Mammary microvascular endothelial cell (primary cell): ENCODE data around the gene ZNF689. TPM values are rescaled to one million over a fixed set of nuclear protein-coding genes. Genes with fewer than 3 reads are reported as not detected.

Experiments
- total RNA-seq: library from RNA; depleted of rRNA; stranded (reverse); fragments of >200 nt; gene quantifications from 2 replicates; pipeline ENCODE4 v1.2.3, GENCODE V29; 2015

The ZNF689 gene
- total RNA-seq: 5.4 and 6.0 TPM in 2 replicates

DNA sequence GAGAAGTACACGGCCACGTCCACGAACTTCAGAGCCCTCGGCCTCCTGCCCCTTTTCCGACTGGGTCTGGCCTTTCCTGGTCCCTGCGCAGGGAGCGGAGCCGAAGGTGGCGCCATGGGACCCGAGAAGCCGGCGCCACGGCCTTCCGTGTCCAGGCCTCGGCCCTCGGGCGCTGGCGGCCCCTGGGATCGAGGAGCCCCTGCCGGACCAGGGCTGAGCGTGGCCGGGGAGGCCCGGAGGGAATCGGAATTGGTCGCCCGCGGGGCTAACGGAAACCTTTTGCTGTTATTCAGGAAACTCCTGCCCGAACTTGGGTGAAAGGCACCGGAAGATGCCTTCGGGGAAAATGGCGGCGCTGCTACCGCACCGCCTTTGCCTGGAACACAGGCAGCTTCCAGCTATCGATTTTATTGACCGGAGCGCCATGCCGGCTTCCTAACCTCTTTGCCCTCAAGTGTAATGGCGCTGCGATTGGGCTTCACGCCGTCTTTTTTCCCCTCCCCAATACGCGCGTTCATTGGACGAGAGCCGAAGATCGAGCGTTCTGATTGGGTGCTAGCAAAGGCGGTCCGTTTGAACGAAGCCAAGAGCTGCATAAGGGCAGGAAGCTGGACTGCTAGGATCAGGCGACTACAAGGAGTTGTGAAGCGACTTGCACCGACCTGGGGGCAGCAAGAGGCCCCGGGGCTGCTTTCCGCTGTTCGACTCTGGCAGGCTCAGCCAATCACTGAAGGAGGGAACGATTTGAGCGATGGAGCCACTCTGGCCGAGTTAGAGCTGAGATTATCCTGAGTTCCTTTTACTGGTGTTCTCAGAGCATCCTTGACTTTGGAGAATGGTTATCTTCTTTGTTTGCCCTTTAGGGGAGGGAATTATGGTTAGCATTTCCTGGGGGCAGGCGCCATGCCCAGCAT is at the start of gene ZNF689:
ZNF689 (minus strand) TSS at position 464 of the 914 bp plus-strand sequence; CDS start at position 116, 348 bp downstream.

DNA sequence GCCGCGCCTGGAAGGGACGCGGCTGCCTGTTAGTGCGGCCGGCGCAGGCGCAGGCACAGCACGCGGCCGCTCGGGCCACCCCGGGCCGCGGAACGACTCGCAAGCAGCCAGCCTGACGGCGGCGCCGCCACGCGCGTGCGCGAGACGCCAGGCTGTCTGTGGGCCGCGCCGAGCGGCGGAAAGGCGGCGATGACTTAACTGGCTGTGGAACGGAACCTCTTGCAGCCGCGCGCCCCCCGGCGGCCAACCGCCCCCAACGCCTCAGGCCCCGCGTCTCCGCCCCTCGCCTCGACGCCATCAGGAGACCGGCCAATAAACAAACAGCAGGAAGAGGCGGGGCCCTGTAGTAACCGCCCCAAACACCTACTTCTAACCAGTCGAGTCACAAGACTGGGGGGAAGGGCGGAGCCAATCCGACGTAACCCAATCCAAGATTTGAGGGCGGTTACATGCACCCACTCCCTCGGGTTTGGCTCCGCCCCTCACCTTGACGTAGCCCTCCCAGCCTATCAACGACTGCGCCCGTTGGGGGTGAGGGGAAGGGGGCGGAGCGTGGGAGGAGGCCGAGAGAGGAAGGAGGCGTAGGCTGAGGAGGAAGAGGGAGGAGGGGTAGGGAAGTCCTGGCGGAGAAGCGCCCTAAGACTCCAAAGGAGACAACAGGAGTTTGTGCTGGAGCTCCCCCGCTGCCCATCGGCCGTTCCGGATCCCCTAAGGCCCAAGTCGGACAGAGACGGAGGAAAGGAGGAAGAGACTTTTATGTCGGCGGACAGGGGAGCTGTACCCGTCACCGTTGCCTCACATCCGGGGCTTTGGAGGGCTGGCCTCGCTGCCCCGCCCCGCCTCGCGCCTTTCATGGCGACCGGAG is 47.9 kb upstream of the ZNF689 start, which contains the start of gene FBRS:
FBRS (plus strand) TSS at position 566 of the 865 bp plus-strand sequence. CDS start 1,088 bp downstream, outside the sequence.

DNA sequence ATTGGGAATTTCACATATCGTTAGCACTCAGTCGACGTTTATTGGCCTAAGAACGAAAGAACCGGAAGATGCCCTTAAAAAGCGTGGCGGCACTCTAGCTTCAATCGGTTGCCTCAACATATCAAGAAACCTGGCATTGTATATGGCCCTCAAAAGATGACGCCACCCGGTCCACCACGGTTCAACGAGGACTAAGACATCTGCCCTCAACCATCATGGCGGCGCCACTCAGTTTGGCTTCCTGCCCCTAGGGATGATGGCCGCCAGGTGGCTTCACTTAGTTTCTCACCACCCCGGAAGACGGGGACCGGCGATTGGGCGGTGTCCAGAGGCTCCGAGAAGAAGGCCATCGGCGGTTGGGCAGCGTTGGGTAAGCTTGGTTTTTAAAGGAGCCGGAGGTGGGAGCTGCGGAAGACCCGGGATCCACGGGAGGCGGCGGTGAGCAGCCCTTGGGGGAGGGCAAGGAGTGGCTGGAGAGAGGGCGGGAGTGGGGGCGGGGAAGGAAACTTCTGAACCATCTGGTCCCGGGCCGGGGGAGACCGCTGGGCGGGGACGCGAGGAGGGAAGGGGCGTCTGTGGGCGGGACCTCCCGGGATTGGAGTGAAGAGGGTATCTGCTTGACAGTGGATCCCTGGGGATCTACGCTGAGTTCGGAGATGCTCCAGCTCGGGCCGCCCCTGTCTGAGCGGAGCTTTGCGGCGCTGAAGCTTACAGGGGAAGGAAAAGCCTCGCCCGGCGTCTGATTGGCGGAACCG is 40.4 kb upstream of the ZNF689 start, which contains the start of gene PRR14:
PRR14 (plus strand) TSS at position 592 of the 755 bp plus-strand sequence. CDS start 686 bp downstream, outside the sequence.

DNA sequence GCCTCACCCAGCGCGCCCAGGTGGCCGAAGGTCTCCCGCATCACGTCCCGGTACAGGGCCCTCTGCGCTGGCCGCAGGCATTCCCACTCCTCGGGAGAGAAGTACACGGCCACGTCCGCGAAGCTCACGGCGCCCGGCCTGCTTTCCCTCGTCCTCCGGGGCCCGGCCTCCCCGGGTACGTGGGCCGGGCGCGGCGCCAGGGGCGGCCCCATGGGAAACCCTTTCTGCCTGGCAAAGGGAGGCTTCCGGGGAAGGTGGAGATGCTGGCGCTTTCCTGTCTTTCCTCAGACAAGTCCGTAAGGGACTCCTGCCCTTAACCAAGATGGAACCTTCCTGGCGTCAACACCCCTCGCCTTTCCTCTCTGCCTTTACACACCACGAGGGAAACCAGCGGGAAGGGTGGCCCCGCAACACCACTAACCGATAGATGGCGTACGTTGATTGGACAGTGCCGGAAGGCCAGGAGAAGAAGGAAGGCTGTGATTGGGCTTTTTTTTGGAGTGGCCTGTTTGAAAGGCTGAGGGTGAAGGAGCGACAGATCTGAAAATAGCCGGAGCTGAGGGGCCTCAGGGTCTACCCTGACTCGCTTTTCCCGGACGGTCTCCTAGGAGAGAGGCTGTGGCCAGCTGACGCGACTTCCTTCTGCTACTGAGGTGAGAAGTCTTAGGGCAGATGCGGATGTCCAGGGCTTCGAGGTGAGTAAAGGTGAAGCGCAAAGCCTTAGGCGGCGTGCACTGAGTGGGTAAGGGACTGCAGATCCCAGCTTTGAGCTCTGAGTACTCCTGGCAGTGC is 24.6 kb downstream of the ZNF689 start, which contains the start of gene ZNF785:
ZNF785 (minus strand) TSS at position 298 of the 792 bp plus-strand sequence; CDS start at position 212, 86 bp downstream.

DNA sequence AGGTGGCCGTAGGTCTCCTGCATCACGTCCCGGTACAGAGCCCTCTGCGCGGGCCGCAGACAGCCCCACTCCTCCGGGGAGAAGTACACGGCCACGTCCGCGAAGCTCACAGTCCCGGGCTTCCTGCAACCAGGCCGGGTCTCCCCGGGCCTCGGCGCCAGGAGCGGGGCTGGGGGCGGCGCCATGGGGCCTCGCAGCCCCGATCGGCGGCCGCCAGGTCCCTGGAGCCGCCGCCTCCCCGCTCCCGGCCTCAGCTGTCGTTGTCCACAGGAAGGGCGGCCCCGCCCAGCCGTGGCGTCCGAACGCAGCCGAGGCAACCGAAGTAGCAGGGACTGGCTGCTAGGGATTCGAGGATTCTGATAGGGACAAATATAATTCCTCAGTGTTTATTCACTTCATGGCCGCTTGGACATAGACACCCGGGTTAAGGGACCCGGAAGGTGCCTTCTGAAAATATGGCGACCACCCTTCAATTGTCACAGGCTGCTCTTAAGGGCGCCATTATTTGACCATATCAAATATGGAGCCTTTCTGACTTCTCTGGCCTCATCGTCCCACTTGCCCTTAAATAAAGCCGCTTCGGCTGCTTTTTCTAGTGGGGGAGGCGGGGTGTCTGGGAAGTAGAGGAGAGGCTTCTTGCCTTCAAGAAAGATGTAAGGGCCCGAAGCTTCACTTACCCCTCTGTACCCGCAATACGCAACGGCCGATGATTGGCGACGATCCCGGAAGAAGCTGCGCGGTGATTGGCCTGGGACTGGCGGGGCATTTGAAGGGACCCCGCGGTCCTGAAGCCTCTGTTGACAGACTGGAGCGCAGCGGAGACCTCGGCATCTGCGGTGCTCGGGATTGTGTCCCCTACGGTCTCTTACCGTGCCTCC is 38.5 kb downstream of the ZNF689 start, which contains the start of gene ZNF688:
ZNF688 (minus strand) TSS at position 270 of the 878 bp plus-strand sequence; CDS start at position 185, 85 bp downstream.

DNA sequence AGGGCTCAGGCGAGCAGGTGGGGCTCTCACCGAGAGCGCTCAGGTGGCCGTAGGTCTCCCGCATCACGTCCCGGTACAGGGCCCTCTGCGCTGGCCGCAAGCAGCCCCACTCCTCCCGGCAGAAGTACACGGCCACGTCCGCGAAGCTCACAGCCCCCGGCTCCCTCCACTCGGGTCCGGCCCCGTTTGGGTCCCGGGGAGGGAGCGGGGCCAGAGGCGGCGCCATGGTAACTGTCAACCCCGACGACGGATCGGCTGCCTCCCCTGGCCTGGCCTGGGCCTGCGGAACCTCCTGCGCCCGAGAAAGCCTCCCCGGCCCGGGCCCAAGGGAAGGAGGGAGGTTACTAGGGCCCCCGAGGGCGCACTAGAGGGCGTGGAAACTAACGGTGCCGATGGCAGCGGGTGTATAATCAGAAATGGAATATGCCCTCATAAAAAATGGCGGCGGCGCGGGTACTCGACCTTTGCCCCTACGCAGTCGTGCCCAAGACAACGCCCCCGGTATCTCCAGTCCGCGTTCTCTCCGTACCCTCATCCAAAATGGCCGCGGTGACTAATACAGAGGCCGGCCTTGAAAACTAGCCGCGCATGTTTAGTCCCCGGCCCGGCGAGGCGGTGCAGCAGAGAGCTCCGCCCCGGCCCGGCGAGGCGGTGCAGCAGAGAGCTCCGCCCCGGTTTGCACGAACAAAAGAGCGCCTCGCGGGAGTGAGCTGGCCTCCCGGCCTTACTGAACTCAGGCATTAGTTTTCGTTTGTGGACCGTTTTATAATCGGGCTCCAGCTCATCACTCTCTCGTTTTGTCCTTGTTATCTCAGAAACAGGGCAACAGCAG is 52.0 kb downstream of the ZNF689 start, which contains the start of gene ZNF764:
ZNF764 (minus strand) TSS at position 418 of the 832 bp plus-strand sequence; CDS start at position 226, 192 bp downstream.

Other genes with a start within 250 kb of the ZNF689 start
- 46.5 and 51.0 TPM in 2 replicates for gene TBC1D10B, start 239.9 kb downstream of the ZNF689 start, total RNA-seq
- not detected in 2 replicates for gene MYL11, start 235.6 kb downstream of the ZNF689 start, total RNA-seq
- not detected in 2 replicates for gene SEPTIN1, start 227.8 kb downstream of the ZNF689 start, total RNA-seq
- 4.4 and 4.8 TPM in 2 replicates for gene ZNF48, start 215.0 kb downstream of the ZNF689 start, total RNA-seq
- 5.3 and 6.7 TPM in 2 replicates for gene ZNF771, start 202.8 kb downstream of the ZNF689 start, total RNA-seq
- gene DCTPP1, start 180.4 kb downstream of the ZNF689 start, total RNA-seq: 70.2 and 71.6 TPM in 2 replicates
- gene SEPHS2, start 164.5 kb downstream of the ZNF689 start, total RNA-seq: 28.8 and 31.7 TPM in 2 replicates
- gene ITGAL, start 137.6 kb downstream of the ZNF689 start, total RNA-seq: under 0.01 and 0.05 TPM in 2 replicates
- gene ZNF768, start 83.8 kb downstream of the ZNF689 start, total RNA-seq: 23.7 and 25.4 TPM in 2 replicates
- gene ZNF747, start 75.5 kb downstream of the ZNF689 start, total RNA-seq: 5.1 and 5.8 TPM in 2 replicates
- 6.9 TPM in 2 replicates for gene ZNF764, start 52.0 kb downstream of the ZNF689 start, total RNA-seq
- 10.2 and 12.1 TPM in 2 replicates for gene ZNF688, start 38.7 kb downstream of the ZNF689 start, total RNA-seq
- 4.8 and 5.2 TPM in 2 replicates for gene ZNF785, start 24.7 kb downstream of the ZNF689 start, total RNA-seq
- gene PRR14, start 40.6 kb upstream of the ZNF689 start, total RNA-seq: 13.5 and 16.5 TPM in 2 replicates
- gene FBRS, start 48.0 kb upstream of the ZNF689 start, total RNA-seq: 20.6 and 24.6 TPM in 2 replicates
- gene SRCAP, start 88.8 kb upstream of the ZNF689 start, total RNA-seq: 16.7 and 23.7 TPM in 2 replicates
- gene PHKG2, start 138.0 kb upstream of the ZNF689 start, total RNA-seq: 20.7 and 28.4 TPM in 2 replicates
- gene CFAP119, start 151.7 kb upstream of the ZNF689 start, total RNA-seq: 1.3 and 1.4 TPM in 2 replicates
- 68.8 and 74.6 TPM in 2 replicates for gene RNF40, start 151.9 kb upstream of the ZNF689 start, total RNA-seq
- 6.7 TPM in 2 replicates for gene ZNF629, start 176.8 kb upstream of the ZNF689 start, total RNA-seq